HUES6 (cell line): ENCODE measurements around the gene HMCN1.

ENCODE experiments used
- H3K27ac ChIP-seq: 2 replicates; pipeline ENCODE4 v1.7.0; 2013; ENCODE audit warnings: low read depth, mild to moderate bottlenecking, low read length, inconsistent platforms
- H3K27me3 ChIP-seq: 2 replicates; pipeline ENCODE4 v1.6.1; 2013; ENCODE audit warnings: low read length; ENCODE audit not compliant: control insufficient read depth, insufficient read depth
- H3K36me3 ChIP-seq: 2 replicates; pipeline ENCODE4 v1.6.1; 2013; ENCODE audit warnings: low read length; ENCODE audit not compliant: control insufficient read depth, insufficient read depth
- H3K4me1 ChIP-seq: 2 replicates; pipeline ENCODE4 v1.6.1; 2013; ENCODE audit warnings: low read length; ENCODE audit not compliant: control insufficient read depth, insufficient read depth
- H3K4me3 ChIP-seq: 2 replicates; pipeline ENCODE4 v1.5.1; 2013; ENCODE audit warnings: low read depth, low read length
- H3K9ac ChIP-seq: one replicate; pipeline ENCODE4 v1.6.1; 2013; ENCODE audit warnings: mild to moderate bottlenecking, low read length
- H3K9me3 ChIP-seq: 2 replicates; pipeline ENCODE4 v1.6.1; 2013; ENCODE audit warnings: low read depth, low read length; ENCODE audit not compliant: control insufficient read depth, insufficient read depth

HMCN1 gene

DNA sequence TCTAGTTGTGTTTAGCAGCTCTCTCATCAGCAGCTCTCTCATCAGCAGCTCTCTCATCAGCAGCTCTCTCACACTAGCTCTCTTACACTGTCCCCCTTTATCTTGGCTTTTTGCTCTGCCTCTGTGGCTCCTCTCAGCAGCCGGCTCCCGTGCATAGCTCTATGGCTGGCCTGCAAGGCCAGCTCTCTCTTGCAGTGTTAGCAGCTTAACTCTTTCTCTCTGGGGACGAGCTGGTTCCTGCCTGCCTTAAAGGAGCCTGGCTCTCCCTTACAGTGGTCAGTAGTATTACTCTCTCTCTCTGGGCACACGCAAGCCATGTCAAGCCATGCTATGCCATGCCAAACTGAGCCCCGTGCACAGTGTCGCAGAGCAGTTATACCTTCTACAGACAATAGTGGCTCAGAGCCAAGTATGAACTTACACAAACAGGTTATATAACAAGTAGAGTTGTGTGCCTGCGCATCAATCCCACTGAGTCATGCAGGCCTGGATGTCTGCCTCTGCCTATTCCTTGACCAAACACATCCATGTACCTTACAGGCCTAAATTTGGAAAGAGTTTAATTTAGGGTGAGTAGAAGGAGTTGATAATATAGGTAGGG is 345.0 kb downstream of the HMCN1 start:
- peaks cover 6% of the 10 kb centered on the region; the same call in 1 of the 2 replicates for H3K36me3 ChIP-seq
- H3K27ac ChIP-seq = no peak overlapping the region
- no peak overlapping the region for H3K4me3 ChIP-seq
- H3K9ac ChIP-seq = no peak overlapping the region
- no peaks in the 10 kb centered on the region for H3K27me3 ChIP-seq
- H3K9me3 ChIP-seq = no peaks in the 10 kb centered on the region
- no peaks in the 10 kb centered on the region for H3K4me1 ChIP-seq

DNA sequence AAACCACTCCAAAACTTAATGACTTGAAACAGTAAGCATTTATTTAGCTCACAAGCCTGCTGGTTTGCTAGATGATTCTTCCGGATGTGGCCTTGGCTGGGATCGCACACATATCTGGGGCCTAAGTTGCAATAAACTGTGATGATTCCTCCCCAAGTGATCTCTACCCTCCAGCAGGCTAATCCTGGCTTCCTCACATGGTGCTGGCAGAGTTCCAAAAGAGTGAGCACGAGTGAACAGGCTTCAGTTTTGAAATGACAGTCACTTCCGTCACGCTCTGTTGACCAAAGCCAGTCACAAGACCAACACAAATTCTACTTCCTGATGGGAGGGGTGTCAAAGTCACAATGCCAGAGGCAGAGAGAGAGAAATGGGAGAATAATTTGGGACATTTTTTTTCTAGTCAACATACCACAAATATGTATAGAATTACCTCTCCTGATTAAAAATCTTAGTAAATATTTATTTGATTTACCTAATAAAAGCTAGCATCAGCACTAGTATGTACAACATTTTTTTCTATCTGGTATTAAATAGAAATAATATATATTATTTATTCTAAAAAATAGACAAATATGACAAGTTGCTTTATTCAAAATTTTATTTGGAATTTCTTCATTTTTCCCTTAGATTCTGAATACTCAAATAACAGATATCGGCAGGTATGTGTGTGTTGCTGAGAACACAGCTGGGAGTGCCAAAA is 348.2 kb downstream of the HMCN1 start:
- Histone ChIP-seq H3K9ac (no peak overlapping the region), H3K4me1 (no peaks in the 10 kb centered on the region), H3K4me3 (no peak overlapping the region), H3K27me3 (no peaks in the 10 kb centered on the region), H3K9me3 (no peaks in the 10 kb centered on the region), H3K27ac (no peak overlapping the region), H3K36me3 (peaks cover 6% of the 10 kb centered on the region; the same call in 1 of the 2 replicates)

DNA sequence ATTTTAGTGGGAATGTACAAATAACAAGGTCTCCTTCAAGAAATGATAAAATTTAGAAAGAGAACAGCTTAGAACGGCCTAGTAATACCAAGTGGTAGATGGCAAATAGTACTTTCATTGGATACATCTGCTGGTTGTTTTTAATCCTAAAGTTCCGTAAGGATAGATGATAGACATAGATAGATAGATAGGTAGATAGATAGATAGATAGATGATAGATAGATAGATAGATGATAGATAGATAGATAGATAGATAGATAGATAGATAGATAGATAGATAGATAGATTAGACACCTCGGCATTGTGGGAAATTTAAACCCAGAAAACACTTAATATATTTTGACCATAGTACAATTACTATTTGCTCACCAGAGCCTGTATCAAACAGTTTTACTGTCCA is 352.4 kb downstream of the HMCN1 start:
- Histone ChIP-seq H3K4me1 (no peaks in the 10 kb centered on the region), H3K27me3 (no peaks in the 10 kb centered on the region), H3K9ac (no peak overlapping the region), H3K4me3 (no peak overlapping the region), H3K27ac (no peak overlapping the region), H3K9me3 (no peaks in the 10 kb centered on the region), H3K36me3 (no peaks in the 10 kb centered on the region; the same call in 1 of the 2 replicates)

DNA sequence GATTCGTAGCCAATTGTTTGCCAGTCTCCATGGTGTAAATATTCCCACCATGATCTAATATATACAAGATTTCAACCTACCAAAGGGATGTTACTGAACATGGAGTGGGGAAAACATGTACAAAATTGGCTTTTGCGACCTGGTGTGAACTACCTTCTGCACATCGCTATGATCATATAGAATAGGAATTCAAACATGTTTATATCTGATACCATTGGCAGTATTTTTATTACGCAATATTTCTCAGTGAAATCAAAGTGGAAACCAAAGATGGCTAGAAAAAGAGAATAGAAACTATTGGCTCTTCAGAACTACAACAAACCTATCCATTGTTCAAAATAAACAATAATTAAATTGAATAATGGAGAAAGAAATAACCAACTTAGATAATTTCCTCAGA is 355.7 kb downstream of the HMCN1 start:
- no peaks in the 10 kb centered on the region for H3K9me3 ChIP-seq
- no peaks in the 10 kb centered on the region; the same call in 1 of the 2 replicates for H3K4me1 ChIP-seq
- no peak overlapping the region for H3K9ac ChIP-seq
- H3K27me3 ChIP-seq = no peaks in the 10 kb centered on the region
- no peaks in the 10 kb centered on the region; the same call in 1 of the 2 replicates for H3K36me3 ChIP-seq
- H3K4me3 ChIP-seq = no peak overlapping the region
- H3K27ac ChIP-seq = no peak overlapping the region

DNA sequence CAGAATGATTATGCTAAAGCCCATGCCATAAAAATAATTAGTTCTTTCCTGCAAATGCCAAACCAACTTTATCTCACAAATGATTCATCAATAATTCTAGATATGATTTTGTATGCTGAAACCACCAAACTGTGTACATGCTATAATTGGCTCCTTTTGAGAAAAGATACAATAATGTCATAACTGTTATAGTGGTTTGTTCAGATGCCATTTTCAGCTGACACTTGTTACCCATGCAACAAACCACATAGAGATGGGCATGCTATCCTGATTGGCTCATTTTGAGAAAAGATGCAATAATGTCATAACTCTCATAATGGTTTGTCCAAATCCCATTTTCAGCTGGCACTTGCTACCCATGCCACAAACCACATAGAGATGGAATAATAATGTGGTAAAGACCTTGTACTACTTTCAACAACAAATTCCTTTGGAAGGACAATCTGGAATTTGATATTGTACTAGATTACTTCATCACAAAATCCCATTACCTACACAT is 357.1 kb downstream of the HMCN1 start:
- H3K36me3 ChIP-seq = no peaks in the 10 kb centered on the region; the same call in 1 of the 2 replicates
- H3K4me1 ChIP-seq = no peaks in the 10 kb centered on the region; the same call in 1 of the 2 replicates
- no peak overlapping the region for H3K4me3 ChIP-seq
- no peaks in the 10 kb centered on the region for H3K27me3 ChIP-seq
- H3K27ac ChIP-seq = no peak overlapping the region
- H3K9me3 ChIP-seq = no peaks in the 10 kb centered on the region
- no peak overlapping the region for H3K9ac ChIP-seq

DNA sequence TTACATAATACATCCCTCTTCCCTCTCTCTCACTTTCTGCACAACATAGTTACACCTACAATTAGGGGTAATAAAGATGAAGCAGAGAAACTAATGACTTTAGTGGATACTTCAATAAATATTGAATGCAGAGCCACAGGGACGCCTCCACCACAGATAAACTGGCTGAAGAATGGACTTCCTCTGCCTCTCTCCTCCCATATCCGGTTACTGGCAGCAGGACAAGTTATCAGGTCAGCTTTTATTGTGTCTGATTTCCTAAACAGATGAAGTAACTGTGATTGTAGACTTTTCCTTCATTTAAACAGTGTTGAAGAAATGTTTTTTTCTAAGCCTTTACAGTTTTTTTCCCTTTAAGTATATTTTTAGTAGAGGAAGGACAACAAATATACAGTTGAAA is 359.2 kb downstream of the HMCN1 start:
- no peaks in the 10 kb centered on the region for H3K27me3 ChIP-seq
- H3K36me3 ChIP-seq = no peaks in the 10 kb centered on the region
- no peak overlapping the region for H3K9ac ChIP-seq
- H3K27ac ChIP-seq = no peak overlapping the region
- no peaks in the 10 kb centered on the region; the same call in 1 of the 2 replicates for H3K4me1 ChIP-seq
- no peak overlapping the region for H3K4me3 ChIP-seq
- H3K9me3 ChIP-seq = no peaks in the 10 kb centered on the region

DNA sequence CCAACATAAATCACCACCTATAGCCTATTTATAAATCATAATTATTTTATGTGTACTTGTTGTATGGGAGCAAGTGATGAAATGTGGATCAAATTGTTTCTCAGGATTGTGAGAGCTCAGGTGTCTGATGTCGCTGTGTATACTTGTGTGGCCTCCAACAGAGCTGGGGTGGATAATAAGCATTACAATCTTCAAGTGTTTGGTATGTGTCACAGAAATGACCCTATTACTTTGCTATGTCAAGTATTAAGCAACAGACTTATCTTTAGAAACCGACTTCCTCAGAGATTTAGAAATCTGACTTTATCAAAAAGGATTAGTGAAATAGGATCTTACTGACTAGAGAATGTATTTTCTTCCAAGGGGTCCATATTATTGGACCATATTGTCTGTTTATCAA is 360.0 kb downstream of the HMCN1 start:
- Histone ChIP-seq H3K9me3 (no peaks in the 10 kb centered on the region), H3K27ac (no peak overlapping the region), H3K27me3 (no peaks in the 10 kb centered on the region), H3K4me3 (no peak overlapping the region), H3K36me3 (no peaks in the 10 kb centered on the region), H3K9ac (no peak overlapping the region), H3K4me1 (no peaks in the 10 kb centered on the region; the same call in 1 of the 2 replicates)

DNA sequence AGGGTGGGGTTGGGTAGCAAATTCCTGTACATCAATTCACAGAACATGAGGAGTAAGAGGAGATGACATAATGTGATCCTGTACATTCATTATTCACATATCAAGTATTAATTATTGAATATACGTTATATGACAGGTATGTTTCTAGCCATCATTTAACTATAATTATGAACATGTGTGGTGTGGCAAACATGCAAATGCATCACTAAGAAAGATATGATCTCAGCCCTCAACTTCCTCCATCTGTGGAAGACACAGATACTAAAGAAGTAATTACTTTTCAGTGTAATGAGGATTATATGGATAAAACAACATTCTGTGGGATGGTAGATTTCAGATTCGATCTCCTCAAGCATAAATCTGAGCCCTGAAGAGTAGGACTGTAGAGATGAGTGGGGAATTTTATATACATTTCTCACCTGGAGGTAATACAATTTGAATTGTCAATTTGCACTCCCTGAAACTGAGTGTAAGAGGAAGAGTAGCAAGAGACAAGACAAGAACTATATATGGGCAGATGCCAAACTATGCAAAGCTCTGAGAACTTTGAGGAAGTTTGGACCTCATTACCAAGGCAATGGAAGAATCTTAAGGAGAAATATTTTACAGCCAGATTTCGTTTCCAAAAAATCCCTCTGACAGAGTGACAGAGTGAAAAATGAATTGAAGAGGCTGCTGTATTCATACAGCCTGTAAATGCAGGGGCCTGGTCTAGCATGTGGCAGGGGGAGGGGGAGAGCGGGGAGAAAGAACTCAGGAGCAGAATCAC is 365.3 kb downstream of the HMCN1 start:
- Histone ChIP-seq H3K36me3 (no peaks in the 10 kb centered on the region), H3K27ac (no peak overlapping the region), H3K27me3 (no peaks in the 10 kb centered on the region), H3K4me1 (no peaks in the 10 kb centered on the region; the same call in 1 of the 2 replicates), H3K4me3 (no peak overlapping the region), H3K9ac (no peak overlapping the region), H3K9me3 (no peaks in the 10 kb centered on the region)

DNA sequence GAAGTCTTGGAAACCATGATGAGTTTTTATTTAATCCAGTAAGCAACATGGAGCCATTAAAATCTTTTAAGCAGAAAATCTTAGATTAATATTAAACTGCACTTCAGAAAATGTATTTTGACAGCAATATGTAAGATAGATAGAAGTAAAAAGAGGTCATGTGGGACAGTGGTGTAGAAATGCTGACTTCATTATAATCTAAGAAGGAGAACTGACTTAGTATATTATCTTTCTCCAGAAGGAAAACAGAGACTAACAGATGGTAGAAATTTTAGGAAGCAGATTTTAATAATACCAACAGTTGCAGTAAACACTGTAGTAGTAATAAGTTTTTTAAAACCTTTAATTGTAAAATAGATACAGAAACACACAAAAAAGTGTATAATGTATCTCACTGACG is 367.9 kb downstream of the HMCN1 start:
- Histone ChIP-seq H3K4me3 (no peak overlapping the region), H3K27ac (no peak overlapping the region), H3K4me1 (no peaks in the 10 kb centered on the region), H3K9me3 (no peaks in the 10 kb centered on the region), H3K36me3 (no peaks in the 10 kb centered on the region), H3K27me3 (no peaks in the 10 kb centered on the region), H3K9ac (no peak overlapping the region)

DNA sequence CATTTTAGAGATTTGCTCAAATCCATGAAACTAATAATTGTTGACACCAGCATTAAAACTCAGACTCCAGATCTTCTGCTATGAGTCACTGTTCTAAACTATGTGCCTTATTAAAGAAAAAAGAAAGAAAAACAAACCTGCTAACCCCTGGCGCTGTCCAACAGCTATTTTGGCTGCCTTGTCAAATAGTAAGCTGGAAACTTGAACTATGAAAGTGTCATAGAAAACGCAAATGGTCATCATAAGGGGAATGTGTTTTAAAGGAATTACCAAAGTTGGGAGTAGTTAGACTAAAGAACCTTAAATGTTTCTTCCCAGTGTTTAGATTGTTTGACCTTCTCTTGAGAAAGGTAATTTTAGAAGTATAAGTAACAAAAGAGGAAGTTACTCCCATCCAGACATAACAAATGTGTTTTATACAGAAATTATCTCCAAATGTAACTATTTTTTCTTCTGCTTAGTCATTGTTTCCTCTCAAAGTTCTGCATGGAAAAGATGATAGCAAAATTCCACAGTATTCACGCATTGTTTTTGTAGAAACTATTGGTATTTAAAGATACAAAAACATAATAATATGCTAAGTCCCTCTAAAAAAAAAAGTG is 368.5 kb downstream of the HMCN1 start:
- no peaks in the 10 kb centered on the region for H3K9me3 ChIP-seq
- no peaks in the 10 kb centered on the region for H3K4me1 ChIP-seq
- no peak overlapping the region for H3K27ac ChIP-seq
- no peaks in the 10 kb centered on the region for H3K36me3 ChIP-seq
- H3K9ac ChIP-seq = no peak overlapping the region
- no peaks in the 10 kb centered on the region for H3K27me3 ChIP-seq
- H3K4me3 ChIP-seq = no peak overlapping the region
